ENCODE data around the gene CD79A.
A peak's percentile ranks its signal among the peaks of the same experiment; 100 is the strongest.

The CD79A gene

GRCh38 chr19:41883821-41884733 is 7.0 kb downstream of the CD79A start:
- peak; percentile 85 for DNase-seq (ENCODE audit: low read depth)

GRCh38 chr19:41886761-41887710 is 10.0 kb downstream of the CD79A start:
- peak; percentile 56 for DNase-seq (ENCODE audit: low read depth)

- peak; percentile 83 for DNase-seq (ENCODE audit: low read depth)
Measured at GRCh38 chr19:41887711-41888382, 10.8 kb downstream of the CD79A start.

GRCh38 chr19:41888926-41889325 is 11.8 kb downstream of the CD79A start:
- no peak for DNase-seq (ENCODE audit: low read depth)

- no peak for DNase-seq (ENCODE audit: low read depth)
Measured at GRCh38 chr19:41889896-41890295, 12.8 kb downstream of the CD79A start.

GRCh38 chr19:41890936-41891335 is 13.9 kb downstream of the CD79A start:
- no peak for DNase-seq (ENCODE audit: low read depth)

GRCh38 chr19:41892173-41892902 is 15.3 kb downstream of the CD79A start:
- DNase-seq (ENCODE audit: low read depth): no peak

- DNase-seq (ENCODE audit: low read depth): no peak
Measured at GRCh38 chr19:41893899-41894298, 16.8 kb downstream of the CD79A start.

GRCh38 chr19:41894350-41894749 is 17.3 kb downstream of the CD79A start:
- DNase-seq (ENCODE audit: low read depth): no peak

GRCh38 chr19:41895745-41896580 is 18.9 kb downstream of the CD79A start:
- no peak for DNase-seq (ENCODE audit: low read depth)

- DNase-seq (ENCODE audit: low read depth): no peak
Measured at GRCh38 chr19:41896581-41896942, 19.5 kb downstream of the CD79A start.

- DNase-seq (ENCODE audit: low read depth): no peak
Measured at GRCh38 chr19:41897181-41897580, 20.1 kb downstream of the CD79A start.

- no peak for DNase-seq (ENCODE audit: low read depth)
Measured at GRCh38 chr19:41897820-41898219, 20.7 kb downstream of the CD79A start.

- DNase-seq (ENCODE audit: low read depth): no peak
Measured at GRCh38 chr19:41898235-41898634, 21.2 kb downstream of the CD79A start.

GRCh38 chr19:41901707-41902360 is 24.8 kb downstream of the CD79A start:
- DNase-seq (ENCODE audit: low read depth): no peak

GRCh38 chr19:41902594-41902993 is 25.5 kb downstream of the CD79A start:
- DNase-seq (ENCODE audit: low read depth): no peak

- no peak for DNase-seq (ENCODE audit: low read depth)
Measured at GRCh38 chr19:41903193-41903953, 26.3 kb downstream of the CD79A start.

GRCh38 chr19:41904118-41904870 is 27.2 kb downstream of the CD79A start:
- no peak for DNase-seq (ENCODE audit: low read depth)
